ENCODE results near the gene SLC35E3.

SLC35E3 gene

GRCh38 chr12:68768431-68768939 lies 22.5 kb downstream of the SLC35E3 start:
- no peak for TF ChIP-seq CTCF (IDR thresholded peaks at IDR 0.05; ENCODE audit: borderline replicate concordance, insufficient read depth, low read depth, low read length)
- no peak overlapping the region for H3K4me3 ChIP-seq (ENCODE audit: low read depth, low read length)

- no peak overlapping the region for H3K4me3 ChIP-seq (ENCODE audit: low read depth, low read length)
- TF ChIP-seq CTCF (IDR thresholded peaks at IDR 0.05; ENCODE audit: borderline replicate concordance, insufficient read depth, low read depth, low read length): no peak
These were observed 24.0 kb downstream of the SLC35E3 start for GRCh38 chr12:68769941-68770340.

DNA sequence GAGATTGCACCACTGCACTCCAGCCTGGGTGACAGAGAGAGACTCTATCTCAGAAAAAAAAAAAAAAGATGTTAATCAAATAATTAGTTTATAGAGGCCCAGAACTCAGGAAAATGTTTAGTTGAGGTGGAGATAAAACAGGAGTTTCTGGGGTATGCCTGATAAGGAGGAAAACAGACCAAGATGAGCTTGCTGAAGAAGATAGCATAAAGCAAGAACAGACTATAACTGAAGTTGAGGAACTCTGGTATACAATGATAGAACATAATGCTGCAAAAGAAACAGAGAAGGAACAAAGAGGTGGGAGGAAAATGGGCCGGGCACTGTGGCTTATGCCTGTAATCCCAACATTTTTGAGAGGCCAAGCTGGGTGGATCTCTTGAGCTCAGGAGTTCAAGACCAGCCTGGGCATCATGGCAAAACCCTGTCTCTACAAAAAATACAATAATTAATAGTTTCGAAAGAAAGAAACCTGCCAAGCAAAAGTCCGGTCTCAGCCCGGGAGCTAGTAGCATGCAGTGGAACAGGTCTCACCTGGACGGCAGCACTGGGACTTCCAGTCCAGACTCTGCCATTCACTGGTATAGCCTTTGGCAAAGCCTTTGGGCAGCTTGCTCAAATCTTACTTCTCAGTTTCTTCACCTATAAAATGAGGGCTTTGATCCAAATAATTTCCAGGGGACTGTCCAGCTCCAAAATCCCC lies 25.4 kb downstream of the SLC35E3 start:
- no peak overlapping the region for H3K4me3 ChIP-seq (ENCODE audit: low read depth, low read length)
- TF ChIP-seq CTCF (IDR thresholded peaks at IDR 0.05; ENCODE audit: borderline replicate concordance, insufficient read depth, low read depth, low read length): no peak

DNA sequence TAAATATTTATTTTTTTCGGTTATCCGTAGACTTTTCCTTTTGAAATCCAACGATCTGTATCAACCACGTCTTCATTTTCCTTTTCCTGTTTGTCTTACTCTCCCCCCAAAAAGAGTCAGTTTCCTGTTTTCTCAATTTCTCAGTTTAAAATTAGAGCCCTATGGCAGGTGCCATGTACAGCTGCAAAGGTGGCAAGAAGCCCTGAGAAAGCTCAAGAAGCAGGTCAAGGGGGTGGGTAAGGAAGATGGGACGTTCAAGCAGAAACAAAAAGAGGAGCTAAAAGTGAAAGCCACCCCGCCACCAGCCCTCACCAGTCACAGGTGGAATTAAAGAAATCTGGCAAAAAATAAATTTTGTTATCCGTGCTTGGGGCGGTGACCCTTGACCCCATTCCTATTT lies 26.7 kb downstream of the SLC35E3 start:
- TF ChIP-seq CTCF (IDR thresholded peaks at IDR 0.05; ENCODE audit: borderline replicate concordance, insufficient read depth, low read depth, low read length): no peak
- no peak overlapping the region for H3K4me3 ChIP-seq (ENCODE audit: low read depth, low read length)

GRCh38 chr12:68773582-68773981 lies 27.6 kb downstream of the SLC35E3 start:
- no peak overlapping the region for H3K4me3 ChIP-seq (ENCODE audit: low read depth, low read length)
- no peak for TF ChIP-seq CTCF (IDR thresholded peaks at IDR 0.05; ENCODE audit: borderline replicate concordance, insufficient read depth, low read depth, low read length)

- no peak for TF ChIP-seq CTCF (IDR thresholded peaks at IDR 0.05; ENCODE audit: borderline replicate concordance, insufficient read depth, low read depth, low read length)
- no peak overlapping the region for H3K4me3 ChIP-seq (ENCODE audit: low read depth, low read length)
These were observed 29.2 kb downstream of the SLC35E3 start for GRCh38 chr12:68775121-68775630.
